HCT116 (cell line): ENCODE data around the gene MRPL21. TPM values are rescaled to one million over a fixed set of nuclear protein-coding genes. Genes with fewer than 3 reads are reported as not detected.

Experiments used
- ATAC-seq: fragments of 200-7000 bp; cut with Tn5 transposase; 2 replicates; pipeline ENCODE4 v1.9.1; 2020; ENCODE audit warnings: mild to moderate bottlenecking, moderate library complexity
- BruUV-seq: library from RNA; stranded (reverse); fragments of 400-500 nt; replicated peaks from 2 replicates; lab custom pipeline; 2021; lab: Mats Ljungman, UMichigan
- CTCF ChIA-PET: fragments of 300-600 bp; sonication (Branson Sonifier 250); formaldehyde crosslinking; loops from one replicate; lab custom pipeline; 2021; ENCODE audit warnings: antibody characterized with exemption; lab: Charles Lee
- POLR2A ChIA-PET: fragments of 300-600, 350-600 bp; sonication (Branson Sonifier 250); formaldehyde crosslinking; loops from one replicate; lab custom pipeline; 2021; ENCODE audit warnings: antibody characterized with exemption; lab: Charles Lee
- RAD21 ChIA-PET, 2 experiments: fragments of 300-600 bp; sonication (Branson Sonifier 250); formaldehyde crosslinking; loops; one replicate each; lab custom pipeline; 2023; ENCODE audit warnings: low total read pairs in 2 of 2; ENCODE audit not compliant: uncharacterized antibody in 2 of 2, unreplicated experiment in 2 of 2, low non-redundant PET in 1 of 2; lab: Charles Lee
- DNase-seq: peaks from one replicate; pipeline ENCODE4 v3.0.0-alpha.2; 2010; ENCODE audit warnings: low read depth, low spot score
- H2AFZ ChIP-seq: fragments of 200-600 bp; shearing (Covaris generic), sonication (generic); 2 replicates; pipeline ENCODE4 v1.6.1; 2017; ENCODE audit warnings: low read depth, mixed run types, mixed read lengths, antibody characterized with exemption, low read length; ENCODE audit not compliant: poor library complexity, severe bottlenecking
- H3K27ac ChIP-seq: 2 replicates; pipeline ENCODE4 v1.5.1; 2012; ENCODE audit warnings: low read depth, low read length
- H3K27me3 ChIP-seq: fragments of 200-600 bp; sonication (generic); 2 replicates; pipeline ENCODE4 v1.6.1; 2016; ENCODE audit warnings: mixed run types, low read length, mixed read lengths; ENCODE audit not compliant: insufficient read depth
- H3K36me3 ChIP-seq, 2 experiments: fragments of 200-500 bp in 1 of 2; fragments of 200-600 bp in 1 of 2; sonication (Bioruptor generic) in 1 of 2; sonication (generic) in 1 of 2; 2 replicates each; pipeline versions ENCODE4 v1.5.1 to v1.6.1; 2014 to 2016; ENCODE audit warnings: low read length in 2 of 2, inconsistent platforms in 1 of 2, mixed read lengths in 1 of 2, mixed run types in 1 of 2; ENCODE audit not compliant: insufficient read depth in 2 of 2, control insufficient read depth in 1 of 2
- H3K4me1 ChIP-seq, 2 experiments: fragments of 200-600 bp in 1 of 2; sonication (generic) in 1 of 2; 2 replicates each; pipeline versions ENCODE4 v1.5.1 to v1.6.1; 2012 to 2017; ENCODE audit warnings: low read length in 2 of 2, inconsistent platforms in 1 of 2, mild to moderate bottlenecking in 1 of 2, mixed read lengths in 1 of 2, mixed run types in 1 of 2, moderate library complexity in 1 of 2; ENCODE audit not compliant: insufficient read depth in 2 of 2, control insufficient read depth in 1 of 2
- H3K4me2 ChIP-seq: fragments of 200-600 bp; sonication (generic); 2 replicates; pipeline ENCODE4 v1.6.1; 2017; ENCODE audit warnings: mixed run types, low read length, mixed read lengths
- H3K4me3 ChIP-seq, 2 experiments: fragments of 200-600 bp in 1 of 2; sonication (generic) in 1 of 2; replicated peaks in 1 of 2; 2 replicates each; pipeline ENCODE4 v1.5.1; 2011 to 2016; ENCODE audit warnings: low read length in 2 of 2, control low read depth in 1 of 2, low read depth in 1 of 2, mild to moderate bottlenecking in 1 of 2, mixed read lengths in 1 of 2, mixed run types in 1 of 2
- H3K79me2 ChIP-seq: fragments of 200-600 bp; sonication (generic); 2 replicates; pipeline ENCODE4 v1.6.1; 2017; ENCODE audit warnings: mild to moderate bottlenecking, mixed run types, low read length, moderate library complexity, mixed read lengths; ENCODE audit not compliant: insufficient read depth
- H3K9ac ChIP-seq: fragments of 200-600 bp; sonication (generic); 2 replicates; pipeline ENCODE4 v1.6.1; 2016; ENCODE audit warnings: low read length, mixed read lengths
- H3K9me2 ChIP-seq: fragments of 200-600 bp; sonication (generic), shearing (Covaris generic); 2 replicates; pipeline ENCODE4 v1.6.1; 2017; ENCODE audit warnings: mixed run types, mild to moderate bottlenecking, moderate library complexity; ENCODE audit not compliant: insufficient read depth
- H3K9me3 ChIP-seq, 2 experiments: fragments of 200-500 bp in 1 of 2; fragments of 200-600 bp in 1 of 2; sonication (Bioruptor generic) in 1 of 2; sonication (generic) in 1 of 2; 2 replicates each; pipeline ENCODE4 v1.6.1; 2014 to 2017; ENCODE audit warnings: low read length in 2 of 2, mixed read lengths in 2 of 2, inconsistent platforms in 1 of 2, low read depth in 1 of 2, mild to moderate bottlenecking in 1 of 2, mixed run types in 1 of 2, moderate library complexity in 1 of 2; ENCODE audit not compliant: control insufficient read depth in 1 of 2, insufficient read depth in 1 of 2
- H4K20me1 ChIP-seq: fragments of 200-600 bp; sonication (generic), shearing (Covaris generic); 2 replicates; pipeline ENCODE4 v1.6.1; 2017; ENCODE audit warnings: mixed run types, mild to moderate bottlenecking, moderate library complexity; ENCODE audit not compliant: insufficient read depth
- ATF3 ChIP-seq: IDR thresholded peaks from 2 replicates; pipeline ENCODE4 v1.6.1; 2012
- CEBPB ChIP-seq: IDR thresholded peaks from 2 replicates; pipeline ENCODE4 v1.6.1; 2012; ENCODE audit warnings: low read depth
- EGR1 ChIP-seq: IDR thresholded peaks from 2 replicates; pipeline ENCODE4 v1.6.1; 2012; ENCODE audit warnings: low read depth
- ELF1 ChIP-seq: IDR thresholded peaks from 2 replicates; pipeline ENCODE4 v1.6.1; 2012; ENCODE audit warnings: low read depth, borderline replicate concordance
- EZH2 ChIP-seq: fragments of 200-600 bp; sonication (generic); IDR thresholded peaks from 2 replicates; pipeline ENCODE4 v1.6.1; 2017; ENCODE audit warnings: antibody characterized with exemption, mixed run types
- POLR2A ChIP-seq: IDR thresholded peaks from 2 replicates; pipeline ENCODE4 v1.7.0; 2011; ENCODE audit warnings: borderline replicate concordance; ENCODE audit not compliant: insufficient read depth, insufficient read length; ENCODE audit errors: extremely low read depth
- POLR2AphosphoS5 ChIP-seq: IDR thresholded peaks from 2 replicates; pipeline ENCODE4 v1.6.1; 2011; ENCODE audit warnings: mild to moderate bottlenecking, low read depth, low read length, moderate library complexity
- RAD21 ChIP-seq: IDR thresholded peaks from 2 replicates; pipeline ENCODE4 v1.6.1; 2012; ENCODE audit warnings: low read depth, mild to moderate bottlenecking
- REST ChIP-seq: IDR thresholded peaks from 2 replicates; pipeline ENCODE4 v1.6.1; 2012; ENCODE audit warnings: low read depth
- SRF ChIP-seq: IDR thresholded peaks from 2 replicates; pipeline ENCODE4 v1.6.1; 2012; ENCODE audit warnings: low read depth
- YY1 ChIP-seq: IDR thresholded peaks from 2 replicates; pipeline ENCODE4 v1.6.1; 2011; ENCODE audit warnings: low read length, low read depth, moderate library complexity, mild to moderate bottlenecking; ENCODE audit not compliant: insufficient replicate concordance; ENCODE audit errors: extremely low read depth
- ZBTB33 ChIP-seq: IDR thresholded peaks from 2 replicates; pipeline ENCODE4 v1.6.1; 2011; ENCODE audit warnings: mild to moderate bottlenecking, low read length, moderate library complexity; ENCODE audit not compliant: insufficient replicate concordance; ENCODE audit errors: extremely low read depth
- ZFX ChIP-seq: fragments of 450-650 bp; IDR thresholded peaks from 2 replicates; pipeline ENCODE4 v1.6.1; 2017
- intact Hi-C: fragments of 100-400 bp; cut with micrococcal nuclease; formaldehyde crosslinking; loops from 2 replicates; pipeline ENCODE4 v1.10.0; 2022
- total RNA-seq: library from RNA; stranded (reverse); gene quantifications from one replicate; pipeline ENCODE4 v1.2.1, GENCODE V29; 2021; ENCODE audit not compliant: unreplicated experiment

MRPL21 gene
- total RNA-seq, 1 experiment from 2014 or later, result 90.2 TPM

GRCh38 chr11:68852628-68853027, 51.0 kb downstream of the MRPL21 start:
- H3K27me3 ChIP-seq, result no peaks in the 10 kb centered on the region
- H3K9ac ChIP-seq, result no peak overlapping the region
- no peak overlapping the region for H3K4me3 ChIP-seq
- ChIA-PET RAD21 (no interaction called here), POLR2A (no interaction called here), CTCF (interaction anchor here (1.8 kb wide), 1 partner anchor 8 kb away, joined by 7 read pairs; no protein-coding TSS in a partner anchor)
- intact Hi-C loops, result no loop called here
- TF ChIP-seq SRF (no peak), EGR1 (no peak), EZH2 (no peak), POLR2A (no peak), ATF3 (no peak)
- H3K79me2 ChIP-seq, result no peaks in the 10 kb centered on the region
- H4K20me1 ChIP-seq, result no peaks in the 10 kb centered on the region
- ATAC-seq, result no peak
- no TSS peak for BruUV-seq
- H2AFZ ChIP-seq, result no peak overlapping the region
- peaks cover 5 to 9% of the 10 kb centered on the region in 2 experiments; a peak in 3 of 4 replicates for H3K4me1 ChIP-seq
- H3K27ac ChIP-seq, result no peak overlapping the region
- no peak overlapping the region for H3K4me2 ChIP-seq
- H3K36me3 ChIP-seq, result no peaks in the 10 kb centered on the region
- DNase-seq, result no peak
- H3K9me3 ChIP-seq, result no peaks in the 10 kb centered on the region
- no peaks in the 10 kb centered on the region for H3K9me2 ChIP-seq

- Histone ChIP-seq H3K27ac (no peak overlapping the region), H4K20me1 (no peaks in the 10 kb centered on the region), H2AFZ (no peak overlapping the region), H3K9me2 (no peaks in the 10 kb centered on the region), H3K27me3 (no peaks in the 10 kb centered on the region), H3K4me3 (no peak overlapping the region), H3K9ac (no peak overlapping the region), H3K79me2 (no peaks in the 10 kb centered on the region), H3K9me3 (no peaks in the 10 kb centered on the region), H3K4me2 (no peak overlapping the region), H3K36me3 (no peaks in the 10 kb centered on the region), H3K4me1 (peaks cover 7 to 13% of the 10 kb centered on the region in 2 experiments)
- no TSS peak for BruUV-seq
- no peak for DNase-seq
- no peak for ATAC-seq
- ChIA-PET CTCF (no interaction called here), RAD21 (no interaction called here), POLR2A (no interaction called here)
- intact Hi-C loops, result no loop called here
- TF ChIP-seq ZFX (no peak), ZBTB33 (no peak), YY1 (no peak), REST (no peak), ELF1 (no peak), SRF (no peak), RAD21 (no peak), POLR2AphosphoS5 (no peak), CEBPB (no peak)
These were observed 55.2 kb downstream of the MRPL21 start for GRCh38 chr11:68848429-68848828.
